Vagina (tissue), 2 donors: ENCODE measurements around the gene LIMCH1. TPM values are rescaled to one million over a fixed set of nuclear protein-coding genes. Genes with fewer than 3 reads are reported as not detected.
"Not testable (repeated sequence)": the region's sequence is repeated elsewhere in the genome, so short reads cannot be mapped to it uniquely, and the experiment has no call there.

Source experiments
- DNase-seq, 2 donors: peaks; one replicate each; pipeline ENCODE4 v3.0.0-alpha.2; 2017; ENCODE audit errors: extremely low spot score in 2 of 2
- H3K27ac ChIP-seq: fragments of 200-600 bp; sonication (generic); one replicate; pipeline ENCODE4 v1.5.1; 2019
- H3K27me3 ChIP-seq: fragments of 200-600 bp; sonication (generic); one replicate; pipeline ENCODE4 v1.5.1; 2019
- H3K36me3 ChIP-seq, 2 donors: fragments of 200-600 bp; sonication (generic); one replicate each; pipeline ENCODE4 v1.5.1; 2017 to 2019
- H3K4me1 ChIP-seq: fragments of 200-600 bp; sonication (generic); one replicate; pipeline ENCODE4 v1.5.1; 2019
- H3K4me3 ChIP-seq, 2 donors: fragments of 200-600 bp; sonication (generic); 1 replicate in 1 of 2; 2 replicates in 1 of 2; pipeline ENCODE4 v1.5.1; 2016 to 2019
- H3K9me3 ChIP-seq: fragments of 200-600 bp; sonication (generic); one replicate; pipeline ENCODE4 v1.5.1; 2019
- POLR2A ChIP-seq, 2 donors: fragments of 450-650 bp; IDR thresholded peaks; one replicate each; pipeline ENCODE4 v1.6.1; 2017; ENCODE audit warnings: antibody characterized with exemption in 2 of 2, mild to moderate bottlenecking in 2 of 2, moderate library complexity in 2 of 2
- POLR2AphosphoS5 ChIP-seq, 2 donors: sonication (generic); formaldehyde crosslinking; IDR thresholded peaks; one replicate each; pipeline ENCODE4 v1.9.0; 2017; ENCODE audit warnings: antibody characterized with exemption in 2 of 2, mild to moderate bottlenecking in 2 of 2, low read depth in 1 of 2; ENCODE audit not compliant: insufficient read depth in 1 of 2
- intact Hi-C: fragments of 100-400 bp; cut with DNase I; formaldehyde crosslinking; loops from one replicate; pipeline ENCODE4 v1.15.1; 2023
- total RNA-seq: library from RNA; depleted of rRNA; stranded (reverse); fragments of >200 nt; gene quantifications from one replicate; pipeline ENCODE4 v1.2.3, GENCODE V29; 2016
- TF ChIP-seq, protein P1 (sequence below), 3 experiments: fragments of 450-650 bp in 2 of 3; fragments of 200-600 bp in 1 of 3; sonication (generic) in 1 of 3; IDR thresholded peaks; one replicate each; pipeline ENCODE4 v1.5.1; 2017 to 2019; ENCODE audit warnings: antibody characterized with exemption in 3 of 3, mild to moderate bottlenecking in 2 of 3, moderate library complexity in 2 of 3

Gene LIMCH1
- total RNA-seq, 1 donor from 2014 or later: 17.9 TPM

DNA sequence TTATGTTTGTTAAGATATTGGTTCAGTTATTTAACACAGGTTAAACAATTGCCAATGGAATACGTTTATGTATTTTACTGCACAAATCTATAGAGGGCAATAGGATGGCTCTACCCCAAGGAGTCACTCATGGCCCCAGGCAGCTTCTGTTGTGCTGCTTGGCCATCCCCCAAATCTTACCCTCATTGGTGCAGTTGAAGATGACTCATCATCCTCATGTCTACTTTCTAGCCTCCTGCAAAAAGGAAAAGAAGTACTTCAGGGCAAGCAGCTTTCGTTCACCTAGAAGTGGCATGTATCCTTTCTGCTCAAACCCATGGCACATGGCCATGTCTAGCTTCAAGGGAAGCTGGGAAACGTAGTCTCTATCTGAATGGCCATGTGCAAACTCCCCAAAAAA, 196.4 kb downstream of the LIMCH1 start:
- Histone ChIP-seq H3K4me1 (no peaks in the 10 kb centered on the region), H3K27ac (no peak overlapping the region), H3K9me3 (no peaks in the 10 kb centered on the region), H3K36me3 (no peaks in the 10 kb centered on the region), H3K4me3 (no peak overlapping the region), H3K27me3 (no peaks in the 10 kb centered on the region)
- no peak for DNase-seq
- intact Hi-C loops: no loop called here
- TF ChIP-seq, protein P1, sequence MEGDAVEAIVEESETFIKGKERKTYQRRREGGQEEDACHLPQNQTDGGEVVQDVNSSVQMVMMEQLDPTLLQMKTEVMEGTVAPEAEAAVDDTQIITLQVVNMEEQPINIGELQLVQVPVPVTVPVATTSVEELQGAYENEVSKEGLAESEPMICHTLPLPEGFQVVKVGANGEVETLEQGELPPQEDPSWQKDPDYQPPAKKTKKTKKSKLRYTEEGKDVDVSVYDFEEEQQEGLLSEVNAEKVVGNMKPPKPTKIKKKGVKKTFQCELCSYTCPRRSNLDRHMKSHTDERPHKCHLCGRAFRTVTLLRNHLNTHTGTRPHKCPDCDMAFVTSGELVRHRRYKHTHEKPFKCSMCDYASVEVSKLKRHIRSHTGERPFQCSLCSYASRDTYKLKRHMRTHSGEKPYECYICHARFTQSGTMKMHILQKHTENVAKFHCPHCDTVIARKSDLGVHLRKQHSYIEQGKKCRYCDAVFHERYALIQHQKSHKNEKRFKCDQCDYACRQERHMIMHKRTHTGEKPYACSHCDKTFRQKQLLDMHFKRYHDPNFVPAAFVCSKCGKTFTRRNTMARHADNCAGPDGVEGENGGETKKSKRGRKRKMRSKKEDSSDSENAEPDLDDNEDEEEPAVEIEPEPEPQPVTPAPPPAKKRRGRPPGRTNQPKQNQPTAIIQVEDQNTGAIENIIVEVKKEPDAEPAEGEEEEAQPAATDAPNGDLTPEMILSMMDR (IDR thresholded peaks at IDR 0.05): no peak
- TF ChIP-seq POLR2AphosphoS5 (IDR thresholded peaks at IDR 0.05; ENCODE audit: insufficient read depth in 1 of 2, low read depth in 1 of 2) (no peak), POLR2A (IDR thresholded peaks at IDR 0.05) (no peak)

DNA sequence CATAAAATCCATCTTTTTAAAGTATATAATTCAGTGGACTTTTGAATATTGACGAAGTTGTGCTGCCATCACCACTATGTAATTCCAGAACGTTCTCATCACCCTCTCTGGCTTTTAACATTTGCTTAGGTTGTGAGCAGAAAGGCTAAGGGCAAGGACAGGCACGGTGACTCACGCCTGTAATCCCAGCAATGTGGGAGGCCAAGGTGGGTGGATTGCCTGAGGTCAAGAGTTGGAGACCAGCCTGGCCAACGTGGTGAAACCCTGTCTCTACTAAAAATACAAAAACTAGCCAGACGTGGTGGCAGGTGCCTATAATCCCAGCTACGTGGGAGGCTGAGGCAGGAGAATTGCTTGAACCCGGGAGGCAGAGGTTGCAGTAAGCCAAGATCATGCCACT, 199.5 kb downstream of the LIMCH1 start:
- H3K4me3 ChIP-seq, intact Hi-C loops, H3K27me3 ChIP-seq, H3K9me3 ChIP-seq, H3K4me1 ChIP-seq, DNase-seq, H3K27ac ChIP-seq, H3K36me3 ChIP-seq: not testable (repeated sequence)

DNA sequence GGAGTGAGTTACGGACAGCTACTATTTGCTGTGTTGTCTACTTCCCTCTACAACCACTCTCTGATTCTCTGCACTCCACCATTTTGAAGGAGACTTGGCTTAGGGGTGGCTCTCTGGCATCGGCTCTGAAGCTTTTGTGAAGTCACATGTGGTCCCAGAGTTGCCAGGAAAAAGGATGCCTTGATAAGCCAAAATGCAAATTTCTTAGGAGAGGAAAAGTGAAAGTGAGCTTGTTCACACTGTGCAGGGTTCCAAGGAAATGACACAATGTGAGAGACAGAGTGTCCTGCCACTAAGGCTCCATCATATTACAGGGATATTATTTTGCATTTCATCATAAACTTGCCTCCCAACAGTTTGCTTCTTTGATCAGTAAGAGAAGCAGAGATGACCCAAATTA, 203.4 kb downstream of the LIMCH1 start:
- H3K27ac ChIP-seq: no peak overlapping the region
- intact Hi-C loops: no loop called here
- H3K9me3 ChIP-seq: no peaks in the 10 kb centered on the region
- no peak overlapping the region for H3K4me3 ChIP-seq
- DNase-seq: no peak
- TF ChIP-seq POLR2A (IDR thresholded peaks at IDR 0.05): no peak
- TF ChIP-seq, protein P1 (IDR thresholded peaks at IDR 0.05): no peak
- TF ChIP-seq POLR2AphosphoS5 (IDR thresholded peaks at IDR 0.05; ENCODE audit: insufficient read depth in 1 of 2, low read depth in 1 of 2): no peak
- H3K27me3 ChIP-seq: no peaks in the 10 kb centered on the region
- no peaks in the 10 kb centered on the region for H3K4me1 ChIP-seq
- H3K36me3 ChIP-seq: no peaks in the 10 kb centered on the region

DNA sequence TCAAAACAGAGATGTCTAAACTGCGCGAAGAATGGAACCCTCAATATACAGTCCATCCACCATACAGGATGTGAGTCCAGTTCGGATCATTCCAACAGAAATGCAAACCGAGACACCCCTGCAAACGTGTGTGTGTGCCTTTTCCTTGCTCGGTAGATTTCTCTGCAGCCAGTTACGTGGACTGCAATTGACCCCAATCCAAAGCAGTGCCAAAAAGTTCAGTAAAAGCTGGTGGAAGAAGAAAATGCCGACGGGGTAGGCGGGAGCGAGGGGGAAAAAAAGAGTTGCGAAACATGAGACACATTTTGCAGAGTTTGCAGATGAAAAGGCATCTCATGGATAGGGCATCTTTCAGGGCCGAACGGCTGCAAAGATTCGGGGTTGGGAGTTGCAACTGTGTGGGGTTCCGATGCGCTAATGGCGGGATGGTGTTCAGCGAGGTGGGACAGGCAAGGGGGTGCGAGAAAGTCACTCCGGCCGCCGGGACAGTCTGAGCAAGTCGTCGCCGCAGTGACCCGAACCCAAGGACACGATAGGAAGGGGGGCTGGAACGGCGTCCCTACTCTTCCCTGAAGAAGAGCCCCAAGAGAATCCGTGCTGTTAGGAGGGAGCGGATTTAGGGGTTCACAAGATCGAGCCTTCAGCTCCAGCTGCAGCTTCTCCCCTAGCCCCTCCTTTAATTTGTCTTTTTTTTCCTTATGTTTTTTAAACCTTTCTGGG, 206.8 kb downstream of the LIMCH1 start:
- Histone ChIP-seq H3K4me3 (no peak overlapping the region), H3K36me3 (no peaks in the 10 kb centered on the region), H3K4me1 (peaks cover 11% of the 10 kb centered on the region), H3K27ac (no peak overlapping the region), H3K9me3 (no peaks in the 10 kb centered on the region), H3K27me3 (peaks cover 7% of the 10 kb centered on the region)
- intact Hi-C loops: no loop called here
- no peak for TF ChIP-seq POLR2AphosphoS5 (IDR thresholded peaks at IDR 0.05; ENCODE audit: insufficient read depth in 1 of 2, low read depth in 1 of 2)
- TF ChIP-seq, protein P1 (IDR thresholded peaks at IDR 0.05): no peak
- no peak for TF ChIP-seq POLR2A (IDR thresholded peaks at IDR 0.05)
- no peak for DNase-seq

DNA sequence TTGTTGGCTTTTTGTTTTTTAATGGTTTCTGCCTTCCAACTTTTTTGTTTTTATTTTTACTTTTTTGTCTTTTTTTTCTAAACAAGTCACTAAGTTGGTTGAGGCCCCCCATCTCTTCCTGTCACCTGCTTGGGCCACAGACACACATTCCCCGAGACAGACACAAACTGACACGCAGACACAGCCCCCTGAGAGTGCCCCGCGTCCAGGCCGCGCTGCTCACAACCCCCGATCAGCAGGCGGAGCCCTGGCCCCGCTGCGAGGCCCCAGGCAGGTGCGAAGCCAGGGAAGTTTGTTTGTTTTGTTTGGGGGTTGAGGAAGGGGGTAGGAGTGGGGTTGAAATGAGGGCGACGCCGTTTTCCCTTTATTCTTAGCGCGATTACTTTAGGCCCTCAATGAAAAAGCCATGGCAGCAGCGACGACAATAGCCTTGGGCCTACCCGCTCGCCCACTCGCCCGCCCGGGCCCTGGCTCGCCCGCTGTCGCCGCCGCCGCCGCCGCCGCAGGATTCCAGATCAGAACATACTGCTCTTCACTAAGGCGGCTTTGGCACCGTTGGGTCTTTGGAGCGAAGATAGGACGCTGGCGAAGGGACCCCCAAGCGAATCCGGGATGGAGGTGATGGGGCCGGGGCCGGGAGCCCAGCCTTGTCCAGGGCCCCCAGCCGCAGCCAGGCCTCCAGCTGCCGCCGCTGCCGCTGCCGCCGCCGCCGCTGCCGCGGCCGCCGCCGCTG, 207.5 kb downstream of the LIMCH1 start:
- intact Hi-C loops: no loop called here
- Histone ChIP-seq H3K27me3 (peaks cover 7% of the 10 kb centered on the region), H3K36me3 (no peaks in the 10 kb centered on the region), H3K9me3 (no peaks in the 10 kb centered on the region), H3K4me3 (no peak overlapping the region), H3K4me1 (peaks cover 11% of the 10 kb centered on the region), H3K27ac (no peak overlapping the region)
- DNase-seq: no peak
- TF ChIP-seq, protein P1 (IDR thresholded peaks at IDR 0.05): no peak
- TF ChIP-seq POLR2A (IDR thresholded peaks at IDR 0.05) (no peak), POLR2AphosphoS5 (IDR thresholded peaks at IDR 0.05; ENCODE audit: insufficient read depth in 1 of 2, low read depth in 1 of 2) (no peak)
